Liver (tissue), 3 donors: ENCODE data around the gene UBE3B.
A peak's percentile ranks its signal among the peaks of the same experiment; 100 is the strongest.

Experiments used
- EGR1 ChIP-seq, 2 donors: IDR thresholded peaks; 2 replicates each; pipeline ENCODE4 v1.6.1; 2016 to 2018; ENCODE audit warnings: antibody characterized with exemption in 2 of 2, low read depth in 2 of 2
- FOXA1 ChIP-seq: IDR thresholded peaks from 2 replicates; pipeline ENCODE4 v1.6.1; 2016; ENCODE audit warnings: antibody characterized with exemption
- GABPA ChIP-seq, 2 donors: IDR thresholded peaks in 1 of 2; conservative IDR thresholded peaks in 1 of 2; 2 replicates each; pipeline ENCODE4 v1.6.1; 2016; ENCODE audit warnings: antibody characterized with exemption in 2 of 2, mild to moderate bottlenecking in 1 of 2, moderate library complexity in 1 of 2
- RAD21 ChIP-seq, 2 donors: IDR thresholded peaks; 2 replicates each; pipeline ENCODE4 v1.6.1; 2016; ENCODE audit warnings: antibody characterized with exemption in 2 of 2, mild to moderate bottlenecking in 2 of 2
- SP1 ChIP-seq: IDR thresholded peaks from 2 replicates; pipeline ENCODE4 v1.6.1; 2018; ENCODE audit warnings: antibody characterized with exemption, mild to moderate bottlenecking
- YY1 ChIP-seq: IDR thresholded peaks from 2 replicates; pipeline ENCODE4 v1.6.1; 2016; ENCODE audit warnings: antibody characterized with exemption, mild to moderate bottlenecking
- ZBTB33 ChIP-seq: IDR thresholded peaks from 2 replicates; pipeline ENCODE4 v1.6.1; 2016; ENCODE audit warnings: antibody characterized with exemption
- TF ChIP-seq, protein P1 (sequence below): fragments of 150-350 bp; IDR thresholded peaks from 2 replicates; pipeline ENCODE4 v1.5.1; 2017; ENCODE audit warnings: improper control_type of control experiment, low read depth, low read length; ENCODE audit not compliant: missing input control
- TF ChIP-seq, protein P2 (sequence below): IDR thresholded peaks from 2 replicates; pipeline ENCODE4 v1.6.1; 2016; ENCODE audit warnings: antibody characterized with exemption
- donor health status: healthy.
- donor health status: healthy.

DNA sequence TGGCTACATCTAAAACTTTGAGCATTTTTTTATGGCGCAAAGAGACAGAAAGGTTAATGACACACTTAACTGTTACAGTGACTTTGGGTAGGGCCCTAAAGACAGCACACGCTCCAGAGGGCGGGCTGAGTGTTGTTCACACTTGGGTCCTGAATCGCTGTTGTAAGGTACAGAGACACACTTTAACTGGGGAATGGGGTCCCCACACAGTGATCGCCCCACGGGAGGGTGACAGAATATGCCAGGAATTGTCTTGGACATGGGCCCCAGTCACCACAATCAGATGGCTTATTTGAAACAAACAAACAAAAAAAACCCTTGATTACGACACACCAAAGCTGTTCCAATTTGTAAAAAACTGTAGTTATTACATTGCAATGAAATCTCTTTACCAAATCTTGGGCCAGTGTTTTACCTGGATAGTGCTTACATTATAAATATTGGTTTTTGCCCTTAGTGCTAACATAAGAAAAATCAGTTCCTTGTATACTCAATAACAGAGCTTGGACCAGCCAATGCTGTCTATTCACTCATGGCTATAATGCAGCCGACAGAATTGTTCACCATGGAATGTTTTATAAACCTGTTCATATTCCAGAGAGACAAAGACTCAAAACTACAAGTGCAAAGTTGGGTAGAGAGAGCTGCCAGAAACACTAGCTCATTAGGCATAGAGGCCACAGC is 28.6 kb upstream of the UBE3B start:
- TF ChIP-seq, protein P1, sequence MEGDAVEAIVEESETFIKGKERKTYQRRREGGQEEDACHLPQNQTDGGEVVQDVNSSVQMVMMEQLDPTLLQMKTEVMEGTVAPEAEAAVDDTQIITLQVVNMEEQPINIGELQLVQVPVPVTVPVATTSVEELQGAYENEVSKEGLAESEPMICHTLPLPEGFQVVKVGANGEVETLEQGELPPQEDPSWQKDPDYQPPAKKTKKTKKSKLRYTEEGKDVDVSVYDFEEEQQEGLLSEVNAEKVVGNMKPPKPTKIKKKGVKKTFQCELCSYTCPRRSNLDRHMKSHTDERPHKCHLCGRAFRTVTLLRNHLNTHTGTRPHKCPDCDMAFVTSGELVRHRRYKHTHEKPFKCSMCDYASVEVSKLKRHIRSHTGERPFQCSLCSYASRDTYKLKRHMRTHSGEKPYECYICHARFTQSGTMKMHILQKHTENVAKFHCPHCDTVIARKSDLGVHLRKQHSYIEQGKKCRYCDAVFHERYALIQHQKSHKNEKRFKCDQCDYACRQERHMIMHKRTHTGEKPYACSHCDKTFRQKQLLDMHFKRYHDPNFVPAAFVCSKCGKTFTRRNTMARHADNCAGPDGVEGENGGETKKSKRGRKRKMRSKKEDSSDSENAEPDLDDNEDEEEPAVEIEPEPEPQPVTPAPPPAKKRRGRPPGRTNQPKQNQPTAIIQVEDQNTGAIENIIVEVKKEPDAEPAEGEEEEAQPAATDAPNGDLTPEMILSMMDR: no peak
- TF ChIP-seq SP1: peak; percentile 51
- no peak for TF ChIP-seq RAD21 (IDR thresholded peaks at IDR 0.05)
- TF ChIP-seq, protein P2, sequence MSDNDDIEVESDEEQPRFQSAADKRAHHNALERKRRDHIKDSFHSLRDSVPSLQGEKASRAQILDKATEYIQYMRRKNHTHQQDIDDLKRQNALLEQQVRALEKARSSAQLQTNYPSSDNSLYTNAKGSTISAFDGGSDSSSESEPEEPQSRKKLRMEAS: no peak
- no peak for TF ChIP-seq FOXA1
- TF ChIP-seq GABPA (IDR thresholded peaks at IDR 0.05 in 1 of 2, conservative IDR thresholded peaks at IDR 0.05 in 1 of 2): no peak
- no peak for TF ChIP-seq YY1
- no peak for TF ChIP-seq ZBTB33
- no peak for TF ChIP-seq EGR1 (IDR thresholded peaks at IDR 0.05; ENCODE audit: low read depth in 2 of 2)
